ENCODE results near the gene NAGS. TPM values are rescaled to one million over a fixed set of nuclear protein-coding genes. Genes with fewer than 3 reads are reported as not detected.

The NAGS gene
- total RNA-seq, 1 donor from 2014 or later = 0.82 TPM

- DNase-seq (ENCODE audit: low spot score) = no peak
- Mint-ChIP-seq H3K4me1 (ENCODE audit: low read depth) (peaks cover 13% of the 10 kb centered on the region), H3K4me3 (ENCODE audit: low read depth) (no peak overlapping the region), H3K36me3 (ENCODE audit: low read depth) (peaks cover 13% of the 10 kb centered on the region), H3K27ac (no peak overlapping the region), H3K9me3 (no peaks in the 10 kb centered on the region), H3K27me3 (ENCODE audit: low read depth) (peaks cover 24% of the 10 kb centered on the region)
- intact Hi-C loops (cut with micrococcal nuclease) = loop anchor here (5.0 kb wide), 1 partner anchor 317 kb away; the partner anchor contains the start of gene SLC25A39
Observed at GRCh38 chr17:44004761-44005526, 522 bp downstream of the NAGS start.

- peak overlapping the region; percentile 81 for H3K4me3 Mint-ChIP-seq (ENCODE audit: low read depth)
- peak overlapping the region; percentile 33 for H3K27ac Mint-ChIP-seq
- H3K4me1 Mint-ChIP-seq (ENCODE audit: low read depth) = peaks cover 13% of the 10 kb centered on the region
- H3K9me3 Mint-ChIP-seq = no peaks in the 10 kb centered on the region
- peaks cover 24% of the 10 kb centered on the region for H3K27me3 Mint-ChIP-seq (ENCODE audit: low read depth)
- intact Hi-C loops (cut with micrococcal nuclease) = loop anchor here (1.0 to 5.0 kb wide), 3 partner anchors 9 to 317 kb away; partner anchors contain the start of genes G6PC3, SLC25A39 and TMEM101
- peaks cover 16% of the 10 kb centered on the region for H3K36me3 Mint-ChIP-seq (ENCODE audit: low read depth)
- DNase-seq (ENCODE audit: low spot score) = no peak
Observed at GRCh38 chr17:44005527-44006271, 1.3 kb downstream of the NAGS start.

GRCh38 chr17:44006272-44006597, 1.8 kb downstream of the NAGS start:
- H3K27ac Mint-ChIP-seq = peak overlapping the region; percentile 33
- DNase-seq (ENCODE audit: low spot score) = no peak
- H3K27me3 Mint-ChIP-seq (ENCODE audit: low read depth) = peaks cover 24% of the 10 kb centered on the region
- no peaks in the 10 kb centered on the region for H3K9me3 Mint-ChIP-seq
- peaks cover 13% of the 10 kb centered on the region for H3K4me1 Mint-ChIP-seq (ENCODE audit: low read depth)
- H3K36me3 Mint-ChIP-seq (ENCODE audit: low read depth) = peaks cover 17% of the 10 kb centered on the region
- intact Hi-C loops (cut with micrococcal nuclease) = loop anchor here (1.0 to 5.0 kb wide), 3 partner anchors 8 to 316 kb away; partner anchors contain the start of genes G6PC3, SLC25A39 and TMEM101
- H3K4me3 Mint-ChIP-seq (ENCODE audit: low read depth) = peak overlapping the region; percentile 81

- H3K9me3 Mint-ChIP-seq = no peaks in the 10 kb centered on the region
- peak; percentile 87 for DNase-seq (ENCODE audit: low spot score)
- H3K27me3 Mint-ChIP-seq (ENCODE audit: low read depth) = peaks cover 21% of the 10 kb centered on the region
- peaks cover 20% of the 10 kb centered on the region for H3K36me3 Mint-ChIP-seq (ENCODE audit: low read depth)
- H3K4me1 Mint-ChIP-seq (ENCODE audit: low read depth) = peaks cover 13% of the 10 kb centered on the region
- intact Hi-C loops (cut with micrococcal nuclease) = loop anchor here (1.0 to 5.0 kb wide), 3 partner anchors 8 to 316 kb away; partner anchors contain the start of genes G6PC3, SLC25A39 and TMEM101
- H3K4me3 Mint-ChIP-seq (ENCODE audit: low read depth) = peak overlapping the region; percentile 81
- peak overlapping the region; percentile 33 for H3K27ac Mint-ChIP-seq
Observed at GRCh38 chr17:44006598-44007345, 2.4 kb downstream of the NAGS start.

- Mint-ChIP-seq H3K4me1 (ENCODE audit: low read depth) (peaks cover 13% of the 10 kb centered on the region), H3K27me3 (ENCODE audit: low read depth) (peaks cover 20% of the 10 kb centered on the region), H3K9me3 (no peaks in the 10 kb centered on the region), H3K4me3 (ENCODE audit: low read depth) (peak overlapping the region; percentile 81), H3K27ac (no peak overlapping the region), H3K36me3 (ENCODE audit: low read depth) (peaks cover 20% of the 10 kb centered on the region)
- intact Hi-C loops (cut with micrococcal nuclease) = loop anchor here (2.0 to 5.0 kb wide), 2 partner anchors 63 to 315 kb away; partner anchors contain the start of genes G6PC3 and SLC25A39
- no peak for DNase-seq (ENCODE audit: low spot score)
Observed at GRCh38 chr17:44007346-44008204, 3.2 kb downstream of the NAGS start.

- Mint-ChIP-seq H3K27ac (no peak overlapping the region), H3K36me3 (ENCODE audit: low read depth) (peaks cover 20% of the 10 kb centered on the region), H3K27me3 (ENCODE audit: low read depth) (peaks cover 20% of the 10 kb centered on the region), H3K4me3 (ENCODE audit: low read depth) (peak overlapping the region; percentile 81), H3K4me1 (ENCODE audit: low read depth) (peaks cover 15% of the 10 kb centered on the region), H3K9me3 (no peaks in the 10 kb centered on the region)
- intact Hi-C loops (cut with micrococcal nuclease) = loop anchor here (5.0 kb wide), 1 partner anchor 314 kb away; the partner anchor contains the start of gene SLC25A39
- DNase-seq (ENCODE audit: low spot score) = no peak
Observed at GRCh38 chr17:44008205-44008909, 3.9 kb downstream of the NAGS start.

- H3K36me3 Mint-ChIP-seq (ENCODE audit: low read depth) = peaks cover 22% of the 10 kb centered on the region
Observed at GRCh38 chr17:44010966-44011647, 6.7 kb downstream of the NAGS start.

GRCh38 chr17:44011876-44012275, 7.5 kb downstream of the NAGS start:
- intact Hi-C loops (cut with micrococcal nuclease) = no loop called here
- Mint-ChIP-seq H3K4me1 (ENCODE audit: low read depth) (peaks cover 18% of the 10 kb centered on the region), H3K9me3 (no peaks in the 10 kb centered on the region), H3K27ac (no peak overlapping the region), H3K27me3 (ENCODE audit: low read depth) (peaks cover under 1% of the 10 kb centered on the region), H3K36me3 (ENCODE audit: low read depth) (peaks cover 19% of the 10 kb centered on the region), H3K4me3 (ENCODE audit: low read depth) (no peak overlapping the region)
- no peak for DNase-seq (ENCODE audit: low spot score)

More at GRCh38 chr17:44010966-44011647, 6.7 kb downstream of the NAGS start:
- intact Hi-C loops (cut with micrococcal nuclease) = no loop called here
- no peak for DNase-seq (ENCODE audit: low spot score)
- Mint-ChIP-seq H3K27me3 (ENCODE audit: low read depth) (peaks cover 6% of the 10 kb centered on the region), H3K4me1 (ENCODE audit: low read depth) (peaks cover 22% of the 10 kb centered on the region), H3K9me3 (no peaks in the 10 kb centered on the region), H3K27ac (no peak overlapping the region), H3K4me3 (ENCODE audit: low read depth) (no peak overlapping the region)

- Mint-ChIP-seq H3K36me3 (ENCODE audit: low read depth) (peaks cover 19% of the 10 kb centered on the region), H3K4me3 (ENCODE audit: low read depth) (no peak overlapping the region), H3K27me3 (ENCODE audit: low read depth) (no peaks in the 10 kb centered on the region), H3K4me1 (ENCODE audit: low read depth) (peaks cover 18% of the 10 kb centered on the region), H3K27ac (no peak overlapping the region), H3K9me3 (no peaks in the 10 kb centered on the region)
- intact Hi-C loops (cut with micrococcal nuclease) = no loop called here
- DNase-seq (ENCODE audit: low spot score) = no peak
Observed at GRCh38 chr17:44012391-44012790, 8.0 kb downstream of the NAGS start.

GRCh38 chr17:44012874-44013273, 8.5 kb downstream of the NAGS start:
- DNase-seq (ENCODE audit: low spot score) = no peak
- peaks cover 19% of the 10 kb centered on the region for H3K36me3 Mint-ChIP-seq (ENCODE audit: low read depth)
- no peak overlapping the region for H3K27ac Mint-ChIP-seq
- intact Hi-C loops (cut with micrococcal nuclease) = no loop called here
- H3K9me3 Mint-ChIP-seq = no peaks in the 10 kb centered on the region
- H3K4me1 Mint-ChIP-seq (ENCODE audit: low read depth) = peaks cover 16% of the 10 kb centered on the region
- H3K4me3 Mint-ChIP-seq (ENCODE audit: low read depth) = peak overlapping the region; percentile 64
- no peaks in the 10 kb centered on the region for H3K27me3 Mint-ChIP-seq (ENCODE audit: low read depth)

- H3K4me3 Mint-ChIP-seq (ENCODE audit: low read depth) = peak overlapping the region; percentile 98
- peak overlapping the region; percentile 93 for H3K27ac Mint-ChIP-seq
- H3K36me3 Mint-ChIP-seq (ENCODE audit: low read depth) = peaks cover 18% of the 10 kb centered on the region
Observed at GRCh38 chr17:44014133-44014436, 9.7 kb downstream of the NAGS start.

More at GRCh38 chr17:44014133-44014436, 9.7 kb downstream of the NAGS start:
- Mint-ChIP-seq H3K27me3 (ENCODE audit: low read depth) (no peaks in the 10 kb centered on the region), H3K4me1 (ENCODE audit: low read depth) (peaks cover 11% of the 10 kb centered on the region), H3K9me3 (no peaks in the 10 kb centered on the region)
- intact Hi-C loops (cut with micrococcal nuclease) = loop anchor here (1.0 kb wide), 1 partner anchor 8 kb away; no protein-coding TSS in a partner anchor
- no peak for DNase-seq (ENCODE audit: low spot score)
